Neural crest cell (in vitro differentiated cells): Measurements from ENCODE around the gene MAN2B2. TPM values are rescaled to one million over a fixed set of nuclear protein-coding genes. Genes with fewer than 3 reads are reported as not detected.

ENCODE experiments used
- DNase-seq: peaks from one replicate; pipeline ENCODE4 v3.0.0; 2021; ENCODE audit warnings: low read depth, mixed read lengths, low spot score
- H3K27ac Mint-ChIP-seq: one replicate; pipeline ENCODE4 v1.8.0; 2021; ENCODE audit warnings: mild to moderate bottlenecking, mixed read lengths; ENCODE audit not compliant: unreplicated experiment
- H3K27me3 Mint-ChIP-seq: 2 replicates; pipeline ENCODE4 v1.8.0; 2021; ENCODE audit warnings: low read depth, mild to moderate bottlenecking, mixed read lengths
- H3K36me3 Mint-ChIP-seq: 2 replicates; pipeline ENCODE4 v1.8.0; 2021; ENCODE audit warnings: low read depth, mild to moderate bottlenecking, mixed read lengths
- H3K4me1 Mint-ChIP-seq: 2 replicates; pipeline ENCODE4 v1.8.0; 2021; ENCODE audit warnings: mixed read lengths
- H3K4me3 Mint-ChIP-seq: one replicate; pipeline ENCODE4 v1.8.0; 2021; ENCODE audit warnings: mild to moderate bottlenecking, mixed read lengths
- H3K9me3 Mint-ChIP-seq: 2 replicates; pipeline ENCODE4 v1.8.0; 2021; ENCODE audit warnings: mixed read lengths
- total RNA-seq: library from RNA; stranded (reverse); gene quantifications from 2 replicates; pipeline ENCODE4 v1.2.1, GENCODE V29; 2021
- TF ChIP-seq, protein P1 (sequence below): fragments of 200-600 bp; sonication (generic); conservative IDR thresholded peaks from 2 replicates; pipeline ENCODE4 v1.5.0; 2021; ENCODE audit warnings: antibody characterized with exemption, mild to moderate bottlenecking

MAN2B2 gene
- total RNA-seq, 1 donor from 2014 or later: 9.4 TPM

DNA sequence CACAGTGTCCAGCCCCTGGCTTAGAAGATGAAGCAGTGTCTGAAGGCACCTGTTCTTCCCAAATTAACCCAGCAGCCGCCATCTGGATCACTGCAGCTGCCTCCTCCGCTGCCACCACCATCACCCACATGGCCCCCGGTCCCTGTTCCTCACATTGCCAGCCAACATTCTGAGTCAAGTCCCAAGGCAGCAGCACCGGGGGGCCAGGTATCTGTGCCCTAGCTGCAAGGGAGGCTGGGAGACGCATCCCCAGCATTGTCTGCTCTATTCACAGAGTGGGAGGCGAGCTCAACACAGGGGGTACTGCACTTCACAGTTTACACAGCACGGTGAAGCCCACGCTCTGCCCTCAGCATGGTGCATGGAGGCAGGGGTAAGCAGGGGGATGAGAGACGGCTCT is 42.3 kb upstream of the MAN2B2 start:
- no peaks in the 10 kb centered on the region for H3K9me3 Mint-ChIP-seq
- H3K4me3 Mint-ChIP-seq: no peak overlapping the region
- no peaks in the 10 kb centered on the region for H3K36me3 Mint-ChIP-seq
- TF ChIP-seq, protein P1, sequence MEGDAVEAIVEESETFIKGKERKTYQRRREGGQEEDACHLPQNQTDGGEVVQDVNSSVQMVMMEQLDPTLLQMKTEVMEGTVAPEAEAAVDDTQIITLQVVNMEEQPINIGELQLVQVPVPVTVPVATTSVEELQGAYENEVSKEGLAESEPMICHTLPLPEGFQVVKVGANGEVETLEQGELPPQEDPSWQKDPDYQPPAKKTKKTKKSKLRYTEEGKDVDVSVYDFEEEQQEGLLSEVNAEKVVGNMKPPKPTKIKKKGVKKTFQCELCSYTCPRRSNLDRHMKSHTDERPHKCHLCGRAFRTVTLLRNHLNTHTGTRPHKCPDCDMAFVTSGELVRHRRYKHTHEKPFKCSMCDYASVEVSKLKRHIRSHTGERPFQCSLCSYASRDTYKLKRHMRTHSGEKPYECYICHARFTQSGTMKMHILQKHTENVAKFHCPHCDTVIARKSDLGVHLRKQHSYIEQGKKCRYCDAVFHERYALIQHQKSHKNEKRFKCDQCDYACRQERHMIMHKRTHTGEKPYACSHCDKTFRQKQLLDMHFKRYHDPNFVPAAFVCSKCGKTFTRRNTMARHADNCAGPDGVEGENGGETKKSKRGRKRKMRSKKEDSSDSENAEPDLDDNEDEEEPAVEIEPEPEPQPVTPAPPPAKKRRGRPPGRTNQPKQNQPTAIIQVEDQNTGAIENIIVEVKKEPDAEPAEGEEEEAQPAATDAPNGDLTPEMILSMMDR: no peak
- no peaks in the 10 kb centered on the region for H3K4me1 Mint-ChIP-seq
- H3K27me3 Mint-ChIP-seq: peaks cover 27% of the 10 kb centered on the region
- H3K27ac Mint-ChIP-seq: no peak overlapping the region
- DNase-seq: no peak

DNA sequence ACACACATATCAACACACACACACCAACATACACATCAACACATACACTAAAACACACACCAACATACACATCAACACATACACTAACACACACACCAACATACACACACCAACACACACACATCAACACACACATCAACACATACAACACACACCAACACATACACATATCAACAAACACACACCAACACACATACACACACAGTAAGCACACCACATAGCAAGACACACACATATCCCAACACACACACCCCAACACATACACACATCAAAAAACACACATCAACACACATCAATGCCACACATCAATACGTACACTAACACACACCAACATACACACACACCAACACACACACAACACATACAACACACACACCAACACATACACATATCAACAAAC is 40.9 kb upstream of the MAN2B2 start:
- Mint-ChIP-seq H3K4me3 (no peak overlapping the region), H3K9me3 (no peaks in the 10 kb centered on the region), H3K4me1 (no peaks in the 10 kb centered on the region), H3K27ac (no peak overlapping the region), H3K36me3 (no peaks in the 10 kb centered on the region), H3K27me3 (peaks cover 37% of the 10 kb centered on the region)
- no peak for DNase-seq
- TF ChIP-seq, protein P1: no peak

DNA sequence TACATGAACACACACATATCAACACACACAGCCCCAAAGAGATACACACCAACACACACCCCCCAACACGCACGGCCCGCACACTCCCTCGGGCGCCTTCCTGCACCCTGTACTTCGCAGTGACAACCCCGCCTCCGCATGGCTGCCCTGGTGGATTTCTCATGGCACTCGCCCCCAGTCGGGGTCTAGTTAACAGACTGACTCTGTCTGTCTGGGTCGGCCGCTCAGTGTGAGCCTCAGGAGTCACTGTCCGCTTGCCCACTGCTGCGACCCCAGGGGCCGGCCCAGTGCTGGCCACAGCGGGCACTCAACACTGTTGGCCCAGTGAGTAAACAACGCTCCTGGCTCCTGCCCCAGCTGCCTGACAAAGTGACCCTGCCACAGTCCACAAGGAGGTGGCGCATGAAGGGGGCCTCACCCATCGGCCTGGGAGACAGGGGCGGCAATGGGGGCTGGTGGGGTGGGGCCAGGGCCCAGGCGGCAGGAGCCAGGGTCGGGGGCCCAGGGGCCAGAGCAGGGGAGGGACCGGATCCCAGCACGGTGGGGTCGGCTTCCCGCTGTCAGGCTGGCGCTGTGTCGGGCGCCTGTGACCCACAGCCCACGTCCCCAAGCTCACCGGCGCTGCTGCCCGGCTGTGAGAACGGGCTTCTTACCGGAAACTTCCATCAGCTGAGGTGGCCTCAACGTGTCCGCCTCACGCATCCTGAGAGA is 40.2 kb upstream of the MAN2B2 start:
- no peaks in the 10 kb centered on the region for H3K4me1 Mint-ChIP-seq
- DNase-seq: no peak
- H3K27me3 Mint-ChIP-seq: peaks cover 44% of the 10 kb centered on the region
- H3K4me3 Mint-ChIP-seq: no peak overlapping the region
- TF ChIP-seq, protein P1: no peak
- H3K27ac Mint-ChIP-seq: no peak overlapping the region
- H3K36me3 Mint-ChIP-seq: no peaks in the 10 kb centered on the region
- no peaks in the 10 kb centered on the region for H3K9me3 Mint-ChIP-seq

DNA sequence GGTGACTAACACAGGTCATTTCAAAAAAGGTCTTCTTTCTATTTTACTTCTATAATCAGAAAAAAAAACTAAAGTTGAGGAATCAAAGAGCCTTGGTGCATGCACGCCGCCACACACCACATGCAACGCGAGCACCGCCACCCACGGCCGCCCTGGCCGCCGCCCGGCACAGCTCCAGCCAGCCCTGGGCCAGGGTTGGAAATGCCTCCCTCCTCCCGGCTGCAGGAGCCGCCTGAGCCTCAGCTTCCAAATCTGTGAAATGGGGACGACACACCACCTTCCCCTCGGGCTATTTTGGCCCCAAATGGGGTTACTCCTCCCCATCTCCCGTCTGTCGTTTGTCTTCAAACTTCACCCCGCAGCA is 39.7 kb upstream of the MAN2B2 start:
- peaks cover 50% of the 10 kb centered on the region for H3K27me3 Mint-ChIP-seq
- no peaks in the 10 kb centered on the region for H3K36me3 Mint-ChIP-seq
- no peak overlapping the region for H3K27ac Mint-ChIP-seq
- H3K4me1 Mint-ChIP-seq: no peaks in the 10 kb centered on the region
- DNase-seq: no peak
- TF ChIP-seq, protein P1: no peak
- no peak overlapping the region for H3K4me3 Mint-ChIP-seq
- H3K9me3 Mint-ChIP-seq: peaks cover under 1% of the 10 kb centered on the region

DNA sequence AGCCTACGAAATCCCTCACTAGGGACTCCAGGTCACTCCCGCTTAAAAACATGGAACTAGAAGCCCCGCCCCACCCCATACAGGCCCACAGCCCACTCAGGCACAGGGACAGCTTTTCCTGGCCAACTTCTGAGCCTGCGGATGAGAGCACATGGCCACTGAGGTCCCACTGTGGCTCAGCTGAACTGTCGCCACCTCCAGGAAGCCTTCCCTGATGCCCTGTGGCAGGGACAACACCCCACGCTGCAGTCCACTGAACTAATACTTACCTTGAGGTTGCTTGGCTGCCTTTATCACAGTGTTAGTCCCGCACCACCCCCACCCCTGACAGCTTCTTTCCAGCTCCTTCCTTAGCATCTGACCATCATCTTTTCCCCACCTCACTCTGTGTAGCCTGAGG is 39.3 kb upstream of the MAN2B2 start:
- Mint-ChIP-seq H3K4me3 (no peak overlapping the region), H3K9me3 (peaks cover 3% of the 10 kb centered on the region), H3K27me3 (peaks cover 53% of the 10 kb centered on the region), H3K4me1 (no peaks in the 10 kb centered on the region), H3K27ac (no peak overlapping the region), H3K36me3 (no peaks in the 10 kb centered on the region)
- TF ChIP-seq, protein P1: no peak
- DNase-seq: no peak
